Epithelial cell of proximal tubule (primary cell): ENCODE measurements around the gene CCDC88A. TPM values are rescaled to one million over a fixed set of nuclear protein-coding genes. Genes with fewer than 3 reads are reported as not detected.
"Not testable (repeated sequence)": the region's sequence is repeated elsewhere in the genome, so short reads cannot be mapped to it uniquely, and the experiment has no call there.

ENCODE experiments used
- DNase-seq: peaks from one replicate; pipeline ENCODE4 v3.0.0-alpha.2; 2011; ENCODE audit warnings: low read depth
- H3K4me3 ChIP-seq: 2 replicates; pipeline ENCODE4 v1.5.1; 2011; ENCODE audit warnings: low read depth, mild to moderate bottlenecking, low read length
- CTCF ChIP-seq: conservative IDR thresholded peaks from 2 replicates; pipeline ENCODE4 v1.5.1; 2012; ENCODE audit warnings: low read depth, mild to moderate bottlenecking, low read length
- total RNA-seq: library from RNA; depleted of rRNA; stranded (reverse); fragments of >200 nt; gene quantifications from 2 replicates; pipeline ENCODE4 v1.2.3, GENCODE V29; 2015

CCDC88A gene
- total RNA-seq, 1 donor from 2014 or later, result 28.3 TPM

- TF ChIP-seq CTCF, result no peak
- no peak for DNase-seq
- no peak overlapping the region for H3K4me3 ChIP-seq
Observed at GRCh38 chr2:55357927-55358326, 61.7 kb downstream of the CCDC88A start.

- H3K4me3 ChIP-seq, result no peak overlapping the region
- DNase-seq, result no peak
- no peak for TF ChIP-seq CTCF
Observed at GRCh38 chr2:55357164-55357563, 62.5 kb downstream of the CCDC88A start.

- not testable (repeated sequence) for H3K4me3 ChIP-seq
Observed at GRCh38 chr2:55356136-55356535, 63.5 kb downstream of the CCDC88A start.

GRCh38 chr2:55355451-55355850, 64.2 kb downstream of the CCDC88A start:
- no peak overlapping the region for H3K4me3 ChIP-seq
- no peak for DNase-seq
- no peak for TF ChIP-seq CTCF

More at GRCh38 chr2:55356136-55356535, 63.5 kb downstream of the CCDC88A start:
- DNase-seq, result not testable (repeated sequence)

GRCh38 chr2:55351672-55352071, 68.0 kb downstream of the CCDC88A start:
- no peak for DNase-seq
- TF ChIP-seq CTCF, result no peak
- no peak overlapping the region for H3K4me3 ChIP-seq

- H3K4me3 ChIP-seq, result no peak overlapping the region
- no peak for TF ChIP-seq CTCF
- DNase-seq, result no peak
Observed at GRCh38 chr2:55345064-55345463, 74.6 kb downstream of the CCDC88A start.

- no peak for TF ChIP-seq CTCF
- no peak for DNase-seq
- no peak overlapping the region for H3K4me3 ChIP-seq
Observed at GRCh38 chr2:55338268-55338667, 81.4 kb downstream of the CCDC88A start.

GRCh38 chr2:55334728-55335127, 84.9 kb downstream of the CCDC88A start:
- no peak for TF ChIP-seq CTCF
- no peak for DNase-seq
- no peak overlapping the region for H3K4me3 ChIP-seq
